A549 (cell line): ENCODE data around the gene SLC8A2.

Experiments used
- CEBPB ChIP-seq, 2 experiments: fragments of >200 bp in 1 of 2; sonication (Bioruptor Twin) in 1 of 2; formaldehyde crosslinking in 1 of 2; IDR thresholded peaks; 2 replicates each; pipeline ENCODE4 v1.6.1; 2012 to 2016
- CHD2 ChIP-seq: fragments of 150-350 bp; IDR thresholded peaks from 2 replicates; pipeline ENCODE4 v1.6.1; 2014; ENCODE audit warnings: low read length; ENCODE audit not compliant: partially characterized antibody
- CTCF ChIP-seq: fragments of >200 bp; sonication (Bioruptor Twin); formaldehyde crosslinking; IDR thresholded peaks from 3 replicates; pipeline ENCODE4 v1.5.1; 2016
- HMGXB4 ChIP-seq: fragments of 250-450 bp; sonication (Bioruptor Pico); IDR thresholded peaks from 2 replicates; pipeline ENCODE4 v1.5.0; 2021; ENCODE audit warnings: mild to moderate bottlenecking, moderate library complexity, borderline replicate concordance
- JUNB ChIP-seq: fragments of >200 bp; sonication (Bioruptor Twin); formaldehyde crosslinking; IDR thresholded peaks from 2 replicates; pipeline ENCODE4 v1.6.1; 2016
- POLR2A ChIP-seq: IDR thresholded peaks from 2 replicates; pipeline ENCODE4 v1.6.1; 2012; ENCODE audit warnings: mild to moderate bottlenecking, low read length
- SMC3 ChIP-seq: fragments of >200 bp; sonication (Bioruptor Twin); formaldehyde crosslinking; IDR thresholded peaks from 3 replicates; pipeline ENCODE4 v1.6.1; 2018; ENCODE audit warnings: inconsistent platforms
- USF2 ChIP-seq: fragments of 450-650 bp; IDR thresholded peaks from 2 replicates; pipeline ENCODE4 v1.6.1; 2014; ENCODE audit warnings: antibody characterized with exemption
- ZC3H11A ChIP-seq: fragments of 450-650 bp; IDR thresholded peaks from 2 replicates; pipeline ENCODE4 v1.6.1; 2014; ENCODE audit warnings: antibody characterized with exemption, mild to moderate bottlenecking
- ZFP36 ChIP-seq: fragments of 450-650 bp; IDR thresholded peaks from 2 replicates; pipeline ENCODE4 v1.6.1; 2014; ENCODE audit warnings: borderline replicate concordance; ENCODE audit not compliant: partially characterized antibody
- ZSCAN20 ChIP-seq: fragments of 250-450 bp; sonication (Bioruptor Pico); IDR thresholded peaks from 2 replicates; pipeline ENCODE4 v1.8.0; 2022; ENCODE audit warnings: mild to moderate bottlenecking, moderate library complexity
- TF ChIP-seq, protein P1 (sequence below): fragments of 150-350 bp; IDR thresholded peaks from 2 replicates; pipeline ENCODE4 v1.6.1; 2014; ENCODE audit warnings: low read depth, mild to moderate bottlenecking, low read length

- TF ChIP-seq CHD2 (no peak), POLR2A (no peak), USF2 (no peak), ZFP36 (no peak), ZC3H11A (no peak), CEBPB (IDR thresholded peaks at IDR 0.05) (no peak), ZSCAN20 (no peak), CTCF (no peak), SMC3 (no peak), JUNB (no peak), HMGXB4 (CRISPR knock-in tag) (no peak)
- TF ChIP-seq, protein P1, sequence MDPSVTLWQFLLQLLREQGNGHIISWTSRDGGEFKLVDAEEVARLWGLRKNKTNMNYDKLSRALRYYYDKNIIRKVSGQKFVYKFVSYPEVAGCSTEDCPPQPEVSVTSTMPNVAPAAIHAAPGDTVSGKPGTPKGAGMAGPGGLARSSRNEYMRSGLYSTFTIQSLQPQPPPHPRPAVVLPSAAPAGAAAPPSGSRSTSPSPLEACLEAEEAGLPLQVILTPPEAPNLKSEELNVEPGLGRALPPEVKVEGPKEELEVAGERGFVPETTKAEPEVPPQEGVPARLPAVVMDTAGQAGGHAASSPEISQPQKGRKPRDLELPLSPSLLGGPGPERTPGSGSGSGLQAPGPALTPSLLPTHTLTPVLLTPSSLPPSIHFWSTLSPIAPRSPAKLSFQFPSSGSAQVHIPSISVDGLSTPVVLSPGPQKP, result no peak
These were observed 21.1 kb upstream of the SLC8A2 start for GRCh38 chr19:47492571-47493377.
